ENCODE data around the gene NPPC. TPM values are rescaled to one million over a fixed set of nuclear protein-coding genes. Genes with fewer than 3 reads are reported as not detected.

The NPPC gene
- total and polyA plus RNA-seq, 8 donors = 0.14 to 0.23 TPM; not detected in 6

- Histone ChIP-seq H3K36me3 (no peaks in the 10 kb centered on the region), H3K27me3 (peaks cover 0 to 24% of the 10 kb centered on the region in 2 donors), H3K9me3 (no peaks in the 10 kb centered on the region), H3K4me1 (no peaks in the 10 kb centered on the region), H3K4me3 (no peak overlapping the region), H3K27ac (no peak overlapping the region)
- DNase-seq (no peak), ATAC-seq (no peak)
- intact Hi-C loops (cut with DNase I) = no loop called here
- TF ChIP-seq CTCF (IDR thresholded peaks at IDR 0.05) = no peak
These were observed 7.1 kb upstream of the NPPC start for GRCh38 chr2:231932985-231933915.

GRCh38 chr2:231932711-231932970 is 6.4 kb upstream of the NPPC start:
- H3K9me3 ChIP-seq = no peaks in the 10 kb centered on the region
- DNase-seq = no peak
- no peak for ATAC-seq
- intact Hi-C loops (cut with DNase I) = no loop called here
- no peak for TF ChIP-seq CTCF (IDR thresholded peaks at IDR 0.05)
- H3K27ac ChIP-seq = no peak overlapping the region
- no peak overlapping the region for H3K4me3 ChIP-seq
- H3K27me3 ChIP-seq = peaks cover 4 to 31% of the 10 kb centered on the region in 2 donors
- H3K36me3 ChIP-seq = no peaks in the 10 kb centered on the region
- no peaks in the 10 kb centered on the region for H3K4me1 ChIP-seq

GRCh38 chr2:231931481-231931915 is 5.3 kb upstream of the NPPC start:
- Histone ChIP-seq H3K9me3 (no peaks in the 10 kb centered on the region), H3K27ac (no peak overlapping the region), H3K27me3 (peaks cover 15 to 42% of the 10 kb centered on the region in 2 donors), H3K4me3 (no peak overlapping the region), H3K36me3 (no peaks in the 10 kb centered on the region), H3K4me1 (peaks cover 1 to 7% of the 10 kb centered on the region in 2 donors)
- DNase-seq = no peak
- intact Hi-C loops (cut with DNase I) = no loop called here
- ATAC-seq = no peak
- TF ChIP-seq CTCF (IDR thresholded peaks at IDR 0.05) = no peak

- H3K4me3 ChIP-seq = no peak overlapping the region
- H3K36me3 ChIP-seq = no peaks in the 10 kb centered on the region
- H3K27me3 ChIP-seq = peaks cover 23 to 50% of the 10 kb centered on the region in 2 donors
- H3K27ac ChIP-seq = no peak overlapping the region
- H3K9me3 ChIP-seq = no peaks in the 10 kb centered on the region
- DNase-seq (peak in 1 of 4 donors; percentile 8), ATAC-seq (no peak)
- H3K4me1 ChIP-seq = peaks cover 9 to 14% of the 10 kb centered on the region in 2 donors
- intact Hi-C loops (cut with DNase I) = no loop called here
- no peak for TF ChIP-seq CTCF (IDR thresholded peaks at IDR 0.05)
These were observed 4.5 kb upstream of the NPPC start for GRCh38 chr2:231930593-231931281.

GRCh38 chr2:231929961-231930592 is 3.9 kb upstream of the NPPC start:
- DNase-seq (peak in 1 of 4 donors; percentile 14), ATAC-seq (no peak)
- H3K36me3 ChIP-seq = no peaks in the 10 kb centered on the region
- no peak overlapping the region for H3K4me3 ChIP-seq
- no peaks in the 10 kb centered on the region for H3K9me3 ChIP-seq
- intact Hi-C loops (cut with DNase I) = loop anchor here (5.0 to 10.0 kb wide), 2 partner anchors 207 to 395 kb away; no protein-coding TSS in a partner anchor
- peaks cover 13 to 21% of the 10 kb centered on the region in 2 donors for H3K4me1 ChIP-seq
- peaks cover 27 to 56% of the 10 kb centered on the region in 2 donors for H3K27me3 ChIP-seq
- no peak overlapping the region for H3K27ac ChIP-seq
- TF ChIP-seq CTCF (IDR thresholded peaks at IDR 0.05) = no peak
